Mucosa of stomach (tissue), 1 donor: Measurements from ENCODE around the gene FOXN3.

ENCODE experiments used
- H3K27me3 ChIP-seq: one replicate; pipeline ENCODE4 v1.7.0; 2013; ENCODE audit warnings: mild to moderate bottlenecking, low read length; ENCODE audit not compliant: control insufficient read depth, insufficient read depth
- H3K36me3 ChIP-seq: one replicate; pipeline ENCODE4 v1.7.0; 2013; ENCODE audit warnings: low read length; ENCODE audit not compliant: control insufficient read depth, insufficient read depth
- H3K4me1 ChIP-seq: one replicate; pipeline ENCODE4 v1.7.0; 2013; ENCODE audit warnings: mild to moderate bottlenecking, low read length; ENCODE audit not compliant: control insufficient read depth, insufficient read depth
- H3K4me3 ChIP-seq: one replicate; pipeline ENCODE4 v1.7.0; 2013; ENCODE audit warnings: low read length
- H3K9ac ChIP-seq: one replicate; pipeline ENCODE4 v1.7.0; 2013; ENCODE audit warnings: mild to moderate bottlenecking, low read length, moderate library complexity
- H3K9me3 ChIP-seq: one replicate; pipeline ENCODE4 v1.7.0; 2013; ENCODE audit warnings: mild to moderate bottlenecking, low read length, moderate library complexity; ENCODE audit not compliant: control insufficient read depth
- donor health status: Pancreatic carcinoma.

The FOXN3 gene

DNA sequence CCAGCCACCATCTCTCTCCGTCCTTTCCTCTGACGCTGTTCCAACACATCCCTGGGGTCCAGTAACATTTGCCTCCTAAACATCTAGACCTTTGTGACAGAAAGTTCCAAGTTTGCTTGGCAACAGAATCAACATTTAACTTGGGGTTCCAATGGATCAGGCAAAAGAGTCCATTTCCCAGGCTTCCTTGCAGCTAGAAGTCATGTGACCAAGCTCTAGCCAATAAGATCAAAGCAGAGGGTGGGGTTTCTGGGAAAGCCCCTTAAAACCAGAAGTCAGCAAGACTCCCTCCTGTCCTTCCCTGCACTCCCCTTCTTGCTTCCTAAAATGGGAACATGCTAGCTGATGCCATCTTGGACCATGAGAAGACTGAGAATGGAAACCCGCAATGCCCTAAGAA, 14.7 kb downstream of the FOXN3 start:
- Histone ChIP-seq H3K36me3 (no peaks in the 10 kb centered on the region), H3K4me3 (no peak overlapping the region), H3K9ac (no peak overlapping the region), H3K27me3 (no peaks in the 10 kb centered on the region), H3K9me3 (no peaks in the 10 kb centered on the region), H3K4me1 (no peaks in the 10 kb centered on the region)

DNA sequence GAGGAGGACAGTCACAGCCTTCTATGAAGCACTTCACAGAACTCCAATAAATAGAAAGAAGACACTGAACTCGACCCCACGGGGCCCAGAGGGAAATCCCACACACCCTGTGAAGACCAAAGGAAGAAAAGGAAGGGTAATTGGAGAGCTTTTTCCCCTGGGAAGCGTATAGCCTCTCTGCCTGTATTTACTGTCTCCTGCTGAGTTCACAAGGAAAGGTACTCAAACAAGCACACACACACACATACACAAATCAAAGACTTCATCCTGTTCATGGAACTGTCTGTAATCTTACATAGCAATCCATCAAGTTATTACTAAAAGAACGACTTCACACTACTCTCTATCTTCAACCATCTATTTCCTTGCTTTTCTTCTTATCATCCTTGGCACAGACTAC, 15.3 kb downstream of the FOXN3 start:
- Histone ChIP-seq H3K27me3 (no peaks in the 10 kb centered on the region), H3K9ac (no peak overlapping the region), H3K4me3 (no peak overlapping the region), H3K9me3 (no peaks in the 10 kb centered on the region), H3K36me3 (no peaks in the 10 kb centered on the region), H3K4me1 (no peaks in the 10 kb centered on the region)

DNA sequence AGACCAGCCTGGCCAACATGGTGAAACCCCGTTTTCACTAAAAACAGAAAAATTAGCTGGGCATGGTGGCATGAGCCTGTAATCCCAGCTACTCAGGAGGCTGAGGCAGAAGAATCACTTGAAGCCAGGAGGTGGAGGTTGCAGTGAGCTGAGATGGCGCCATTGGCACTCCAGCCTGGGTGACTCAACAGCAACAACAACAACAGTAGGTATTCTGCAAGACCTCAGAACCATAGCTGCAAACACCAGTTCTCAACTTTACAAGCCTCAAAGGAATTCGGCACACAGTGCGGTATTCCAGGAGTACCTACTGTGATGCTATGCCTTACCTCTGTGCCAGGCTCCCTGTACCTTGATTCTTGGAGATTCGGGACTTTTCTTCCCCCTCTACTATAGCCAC, 15.8 kb downstream of the FOXN3 start:
- Histone ChIP-seq H3K27me3 (no peaks in the 10 kb centered on the region), H3K4me1 (no peaks in the 10 kb centered on the region), H3K9me3 (no peaks in the 10 kb centered on the region), H3K9ac (no peak overlapping the region), H3K4me3 (no peak overlapping the region), H3K36me3 (no peaks in the 10 kb centered on the region)

DNA sequence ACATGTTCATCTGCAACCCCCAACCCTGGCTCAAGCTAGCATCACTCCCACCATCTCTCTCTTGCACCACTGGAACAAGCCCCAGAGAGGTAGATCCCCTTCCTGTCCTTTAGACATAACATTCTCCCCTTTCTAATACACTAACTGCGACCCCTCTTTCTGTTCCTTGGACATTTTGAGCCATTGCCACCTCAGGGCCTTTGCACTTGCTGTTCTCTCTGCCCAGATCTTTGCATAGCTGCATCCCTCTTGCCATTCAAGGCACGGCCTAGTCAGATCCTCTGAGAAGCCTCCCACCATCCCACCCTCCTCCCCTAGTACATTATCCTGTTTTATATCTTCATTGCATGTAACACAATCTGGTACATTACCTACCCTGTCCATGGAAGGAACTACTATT, 16.5 kb downstream of the FOXN3 start:
- Histone ChIP-seq H3K4me3 (no peak overlapping the region), H3K4me1 (no peaks in the 10 kb centered on the region), H3K9ac (no peak overlapping the region), H3K9me3 (no peaks in the 10 kb centered on the region), H3K27me3 (no peaks in the 10 kb centered on the region), H3K36me3 (no peaks in the 10 kb centered on the region)

DNA sequence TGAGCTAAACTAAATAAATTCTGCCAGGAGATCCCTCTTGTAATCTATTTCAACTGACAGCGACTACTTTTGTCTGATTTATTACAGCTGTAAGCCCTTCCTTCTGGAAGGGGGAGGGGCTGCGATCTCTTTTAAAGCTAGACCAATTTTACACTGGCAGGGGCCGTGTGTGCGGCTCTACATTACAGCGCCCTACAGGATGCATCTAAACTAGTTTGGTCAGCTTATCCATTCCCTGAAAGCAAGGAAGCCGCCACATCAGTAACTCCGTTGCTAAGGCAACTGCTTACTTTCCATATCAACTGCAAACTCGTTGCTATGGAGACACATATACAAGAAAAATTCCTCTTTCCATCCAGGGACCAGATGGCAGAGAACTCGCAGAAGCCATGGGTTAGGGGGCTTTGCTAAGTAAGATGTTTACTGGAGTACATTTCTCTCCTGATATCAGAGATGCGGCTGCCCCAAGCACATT, 17.4 kb downstream of the FOXN3 start:
- H3K9ac ChIP-seq, result no peak overlapping the region
- H3K27me3 ChIP-seq, result no peaks in the 10 kb centered on the region
- no peaks in the 10 kb centered on the region for H3K9me3 ChIP-seq
- H3K36me3 ChIP-seq, result no peaks in the 10 kb centered on the region
- H3K4me3 ChIP-seq, result no peak overlapping the region
- H3K4me1 ChIP-seq, result no peaks in the 10 kb centered on the region

DNA sequence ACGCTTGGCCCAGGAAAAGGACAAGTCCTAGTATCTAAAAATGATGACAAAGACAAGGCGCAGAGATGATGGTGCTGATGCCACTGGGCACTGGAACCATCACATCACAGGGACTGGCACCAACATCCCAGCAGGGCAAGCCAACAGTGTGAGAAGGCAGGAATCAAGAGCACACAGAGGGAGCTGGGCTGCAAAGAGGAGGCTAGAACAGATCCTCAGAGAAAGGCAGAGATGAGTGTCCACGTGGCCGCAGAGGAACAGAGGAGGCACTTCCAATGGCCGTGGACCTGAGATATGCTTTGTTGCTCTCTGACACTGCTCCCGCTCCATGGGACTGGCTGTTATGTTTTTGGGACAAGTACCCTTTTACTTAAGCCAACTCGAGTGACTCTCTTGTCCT, 17.9 kb downstream of the FOXN3 start:
- Histone ChIP-seq H3K36me3 (no peaks in the 10 kb centered on the region), H3K9ac (no peak overlapping the region), H3K9me3 (no peaks in the 10 kb centered on the region), H3K4me1 (no peaks in the 10 kb centered on the region), H3K27me3 (no peaks in the 10 kb centered on the region), H3K4me3 (no peak overlapping the region)

DNA sequence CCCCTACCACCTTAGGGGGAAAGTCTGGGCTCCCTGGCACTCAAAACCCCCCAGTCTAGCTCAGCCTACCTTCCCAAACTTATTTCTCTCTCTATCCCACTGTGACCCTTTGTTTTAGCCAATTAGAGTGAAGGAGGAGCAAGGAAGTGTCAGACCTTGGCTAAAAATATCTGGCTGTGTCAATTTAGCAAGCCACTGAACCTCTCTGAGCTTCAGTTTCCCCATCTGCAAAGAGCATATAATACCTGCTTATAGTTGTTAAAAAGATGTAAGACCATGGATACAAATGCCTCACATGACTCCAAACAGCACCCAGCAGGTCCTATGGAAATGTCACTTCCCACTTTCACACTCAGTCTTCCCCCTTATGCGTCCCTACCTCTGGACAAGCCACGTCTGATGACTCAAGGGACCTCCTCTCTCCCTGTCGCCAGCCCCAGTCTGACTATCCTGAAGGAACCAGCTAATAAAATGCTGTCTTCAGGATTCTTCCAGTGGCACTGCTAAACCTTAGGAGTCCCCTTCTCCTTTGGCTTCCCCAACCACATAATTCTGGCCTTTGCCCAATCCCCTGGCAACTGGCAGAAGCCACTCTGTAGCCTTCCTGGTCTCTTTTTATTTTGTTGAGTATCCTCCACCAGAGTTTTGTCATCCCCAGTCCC, 19.3 kb downstream of the FOXN3 start:
- H3K9me3 ChIP-seq, result no peaks in the 10 kb centered on the region
- H3K36me3 ChIP-seq, result no peaks in the 10 kb centered on the region
- no peak overlapping the region for H3K9ac ChIP-seq
- H3K4me1 ChIP-seq, result no peaks in the 10 kb centered on the region
- H3K27me3 ChIP-seq, result no peaks in the 10 kb centered on the region
- no peak overlapping the region for H3K4me3 ChIP-seq

DNA sequence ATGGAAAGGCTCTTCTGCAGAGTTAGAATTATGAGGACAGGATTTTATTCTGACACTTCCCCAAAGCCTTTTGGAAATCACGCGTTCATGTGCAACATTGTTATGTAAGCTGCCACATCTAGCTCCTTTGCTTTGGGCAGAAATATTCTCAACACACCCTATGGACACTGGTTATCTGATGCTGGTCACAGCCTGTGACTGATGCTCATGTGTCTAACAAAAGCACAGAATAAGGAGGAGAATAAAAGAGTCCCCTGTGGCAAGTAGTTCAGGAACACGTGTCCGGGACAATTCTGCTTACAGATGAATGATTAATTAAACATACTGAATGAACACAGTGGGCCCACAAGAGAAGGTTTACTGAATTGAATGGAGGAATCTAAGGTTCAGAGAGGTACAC, 22.1 kb downstream of the FOXN3 start:
- H3K4me3 ChIP-seq, result no peak overlapping the region
- no peaks in the 10 kb centered on the region for H3K27me3 ChIP-seq
- H3K9ac ChIP-seq, result no peak overlapping the region
- H3K9me3 ChIP-seq, result no peaks in the 10 kb centered on the region
- H3K4me1 ChIP-seq, result no peaks in the 10 kb centered on the region
- no peaks in the 10 kb centered on the region for H3K36me3 ChIP-seq

DNA sequence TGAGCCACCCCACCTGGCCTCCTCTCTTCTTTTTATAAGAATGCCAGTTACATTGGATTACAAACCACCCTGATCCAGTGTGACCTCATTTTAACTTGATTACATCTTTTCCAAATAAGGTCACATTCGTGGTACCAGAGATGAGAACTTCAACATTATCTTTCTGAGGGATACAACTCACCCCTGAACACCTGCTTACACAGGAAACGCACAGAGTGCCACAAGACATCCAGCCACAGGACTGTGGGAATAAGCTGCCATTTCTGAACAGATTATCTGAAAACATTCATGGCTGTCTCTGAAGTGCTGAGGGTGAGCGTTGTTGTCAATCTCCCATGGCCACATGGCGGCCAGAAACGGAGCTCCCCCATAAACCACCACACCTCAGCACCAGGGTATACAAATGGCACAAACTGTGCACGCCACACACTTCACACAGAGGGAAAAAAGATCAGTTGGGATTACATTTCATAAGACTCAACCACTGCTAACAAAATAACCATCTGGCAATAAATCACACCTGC, 23.7 kb downstream of the FOXN3 start:
- Histone ChIP-seq H3K4me3 (no peak overlapping the region), H3K9ac (no peak overlapping the region), H3K36me3 (no peaks in the 10 kb centered on the region), H3K27me3 (no peaks in the 10 kb centered on the region), H3K9me3 (no peaks in the 10 kb centered on the region), H3K4me1 (peaks cover 11% of the 10 kb centered on the region)

DNA sequence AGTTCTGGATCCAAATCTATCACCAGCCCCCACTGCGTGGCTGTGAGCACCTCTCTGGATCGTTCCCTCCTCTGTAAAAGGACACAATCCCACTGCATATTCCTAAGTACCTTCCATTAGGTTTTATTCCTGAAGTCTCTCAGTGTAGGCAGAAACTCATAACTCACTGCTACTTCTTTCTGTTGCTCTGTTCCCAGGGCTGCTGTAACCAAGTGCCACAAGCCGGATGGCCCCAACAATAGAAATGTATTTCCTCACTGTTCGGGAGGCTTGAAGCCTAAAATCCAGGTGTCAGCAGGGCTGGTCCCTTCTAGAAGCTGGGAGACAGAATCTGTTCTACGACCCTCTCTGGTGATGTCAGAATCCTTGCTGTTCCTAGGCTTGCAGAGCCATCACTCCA, 24.9 kb downstream of the FOXN3 start:
- Histone ChIP-seq H3K4me3 (no peak overlapping the region), H3K9ac (no peak overlapping the region), H3K9me3 (no peaks in the 10 kb centered on the region), H3K27me3 (no peaks in the 10 kb centered on the region), H3K4me1 (peaks cover 15% of the 10 kb centered on the region), H3K36me3 (no peaks in the 10 kb centered on the region)

DNA sequence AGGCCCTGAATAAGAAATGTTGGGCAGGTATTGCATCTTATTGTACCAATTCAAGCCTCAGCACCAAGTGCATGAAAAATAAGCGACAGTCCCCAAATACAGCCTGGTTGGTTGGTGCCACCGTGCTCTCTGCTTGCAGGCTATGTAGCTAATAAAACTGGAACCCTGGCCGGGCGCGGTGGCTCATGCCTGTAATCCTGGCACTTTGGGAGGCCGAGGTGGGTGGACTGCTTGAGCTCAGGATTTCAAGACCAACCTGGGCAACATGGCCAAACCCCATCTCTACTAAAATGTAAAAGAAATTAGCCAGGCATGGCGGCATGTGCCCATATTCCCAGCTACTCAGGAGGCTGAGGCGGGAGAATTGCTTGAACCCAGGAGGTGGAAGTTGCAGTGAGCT, 25.5 kb downstream of the FOXN3 start:
- H3K4me1 ChIP-seq, result peaks cover 21% of the 10 kb centered on the region
- no peak overlapping the region for H3K4me3 ChIP-seq
- no peaks in the 10 kb centered on the region for H3K36me3 ChIP-seq
- no peaks in the 10 kb centered on the region for H3K9me3 ChIP-seq
- H3K27me3 ChIP-seq, result no peaks in the 10 kb centered on the region
- H3K9ac ChIP-seq, result no peak overlapping the region

DNA sequence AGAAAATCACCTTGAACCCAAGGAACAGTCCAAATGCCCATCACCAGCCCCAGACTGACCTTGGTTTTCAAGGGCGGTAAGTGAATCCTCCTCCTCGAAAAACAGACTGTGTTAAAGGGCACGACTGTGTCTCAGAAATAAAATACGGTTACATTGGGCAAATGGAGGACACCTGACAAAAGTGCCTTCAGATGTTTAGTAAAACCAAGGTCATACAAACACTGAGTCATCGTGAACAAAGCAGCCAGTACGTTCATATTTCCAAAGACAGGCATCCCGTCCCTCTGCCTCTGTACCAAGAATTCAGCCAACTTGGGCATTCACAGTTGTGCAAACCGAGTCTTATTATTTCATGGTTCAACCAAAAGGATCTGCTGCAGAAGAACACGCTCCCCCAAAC, 25.9 kb downstream of the FOXN3 start:
- no peak overlapping the region for H3K9ac ChIP-seq
- H3K9me3 ChIP-seq, result no peaks in the 10 kb centered on the region
- no peak overlapping the region for H3K4me3 ChIP-seq
- H3K36me3 ChIP-seq, result no peaks in the 10 kb centered on the region
- peaks cover 22% of the 10 kb centered on the region for H3K4me1 ChIP-seq
- no peaks in the 10 kb centered on the region for H3K27me3 ChIP-seq

DNA sequence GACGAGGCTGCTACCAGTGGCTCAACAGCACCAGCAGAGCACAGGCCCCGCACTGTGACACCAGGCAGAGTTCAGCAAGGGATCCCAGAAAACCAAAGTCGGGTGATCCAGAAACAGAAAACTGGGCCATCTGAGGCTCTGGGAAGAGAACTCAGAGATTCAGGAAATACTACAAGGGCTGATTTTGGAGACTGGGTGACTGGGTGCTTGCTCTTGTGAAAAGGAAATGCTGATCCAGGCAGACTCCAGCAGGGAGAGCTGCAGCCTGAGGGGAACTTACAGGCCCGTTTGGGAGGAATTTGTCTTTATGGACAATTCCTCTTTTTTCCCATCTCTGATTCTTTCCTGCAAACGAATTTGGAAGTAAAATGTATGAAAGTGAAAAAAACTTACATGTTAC, 28.2 kb downstream of the FOXN3 start:
- Histone ChIP-seq H3K4me1 (peaks cover 22% of the 10 kb centered on the region), H3K9me3 (no peaks in the 10 kb centered on the region), H3K27me3 (no peaks in the 10 kb centered on the region), H3K4me3 (no peak overlapping the region), H3K36me3 (no peaks in the 10 kb centered on the region), H3K9ac (no peak overlapping the region)
